PFSK-1 (cell line): ENCODE results near the gene CSF1.

Experiments used
- FOXP2 ChIP-seq: optimal IDR thresholded peaks from 2 replicates; pipeline ENCODE3; 2011; ENCODE audit warnings: borderline replicate concordance, control low read depth, inconsistent platforms; ENCODE audit not compliant: insufficient read depth; ENCODE audit errors: extremely low read length, extremely low read depth
- POLR2AphosphoS5 ChIP-seq: IDR thresholded peaks from 2 replicates; pipeline ENCODE4 v1.6.1; 2012; ENCODE audit warnings: low read depth, mild to moderate bottlenecking, control low read depth, low read length, moderate library complexity
- SIN3A ChIP-seq: IDR thresholded peaks from 2 replicates; pipeline ENCODE4 v1.6.1; 2012; ENCODE audit warnings: mild to moderate bottlenecking, low read length, moderate library complexity, borderline replicate concordance; ENCODE audit not compliant: insufficient read depth
- TAF1 ChIP-seq: IDR thresholded peaks from 2 replicates; pipeline ENCODE4 v1.6.1; 2012; ENCODE audit warnings: low read length, control low read depth, borderline replicate concordance; ENCODE audit not compliant: insufficient read depth
- TF ChIP-seq, protein P1 (sequence below), 2 experiments: IDR thresholded peaks; 2 replicates each; pipeline versions ENCODE4 v1.6.1 to v1.8.0; 2011 to 2012; ENCODE audit warnings: low read depth in 2 of 2, low read length in 2 of 2, control low read depth in 1 of 2, inconsistent platforms in 1 of 2, mild to moderate bottlenecking in 1 of 2, moderate library complexity in 1 of 2; ENCODE audit not compliant: insufficient read depth in 1 of 2

The CSF1 gene

DNA sequence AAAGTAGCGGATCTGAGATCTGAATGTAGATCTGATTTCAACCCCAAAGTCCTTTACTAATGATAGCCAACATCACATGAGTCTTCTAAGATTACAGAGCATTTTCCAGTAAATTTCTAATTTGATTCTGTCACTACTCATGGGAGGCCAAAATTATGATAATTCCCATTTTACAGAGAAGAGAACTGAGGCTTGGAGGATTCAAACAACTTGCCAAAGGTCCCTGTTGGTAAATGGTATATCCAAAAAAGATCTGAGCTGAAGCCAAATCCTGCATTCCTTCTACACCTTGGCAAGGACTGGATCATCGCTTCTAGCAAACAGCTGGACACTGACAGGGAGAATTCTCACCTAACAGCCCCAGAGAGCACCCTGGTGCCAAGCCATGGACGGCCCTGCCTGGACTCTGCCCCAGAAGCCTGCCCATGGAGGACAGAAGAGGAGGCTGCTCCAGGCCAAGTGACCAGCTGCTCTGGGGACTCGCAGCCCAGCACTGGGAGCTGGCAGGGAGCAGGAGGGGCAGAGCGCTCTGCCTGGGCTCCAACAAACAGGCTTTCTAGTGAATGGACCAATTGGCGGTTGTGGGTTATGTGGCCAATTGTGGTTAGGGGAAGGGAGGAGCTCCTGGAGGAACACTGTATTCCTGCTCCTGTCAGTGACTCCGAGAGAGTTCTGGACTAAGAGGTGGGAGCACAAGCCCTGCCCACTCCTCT, 6.4 kb upstream of the CSF1 start:
- no peak for TF ChIP-seq TAF1
- TF ChIP-seq FOXP2, result no peak

DNA sequence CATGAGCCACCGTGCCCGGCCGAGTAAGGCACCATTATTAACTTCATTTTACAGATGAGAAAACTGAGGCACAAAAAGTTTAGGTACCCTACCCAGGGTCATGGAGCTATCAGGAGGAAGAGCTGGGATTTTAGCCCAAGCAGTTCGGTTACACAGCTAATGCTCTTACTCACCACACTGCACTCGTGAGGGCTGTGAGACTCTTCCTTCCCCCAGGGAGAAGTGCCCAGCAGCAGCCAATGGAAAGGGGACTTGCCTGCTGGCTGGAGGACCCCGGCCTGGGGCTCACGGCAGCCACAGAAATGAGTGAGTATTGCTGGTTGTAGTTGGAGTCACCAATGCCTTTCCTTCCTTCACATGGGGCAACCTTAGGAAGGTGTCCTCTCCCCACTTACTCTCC, 5.2 kb upstream of the CSF1 start:
- TF ChIP-seq POLR2AphosphoS5, result no peak
- no peak for TF ChIP-seq FOXP2
- no peak for TF ChIP-seq SIN3A
- TF ChIP-seq TAF1, result no peak
- TF ChIP-seq, protein P1, sequence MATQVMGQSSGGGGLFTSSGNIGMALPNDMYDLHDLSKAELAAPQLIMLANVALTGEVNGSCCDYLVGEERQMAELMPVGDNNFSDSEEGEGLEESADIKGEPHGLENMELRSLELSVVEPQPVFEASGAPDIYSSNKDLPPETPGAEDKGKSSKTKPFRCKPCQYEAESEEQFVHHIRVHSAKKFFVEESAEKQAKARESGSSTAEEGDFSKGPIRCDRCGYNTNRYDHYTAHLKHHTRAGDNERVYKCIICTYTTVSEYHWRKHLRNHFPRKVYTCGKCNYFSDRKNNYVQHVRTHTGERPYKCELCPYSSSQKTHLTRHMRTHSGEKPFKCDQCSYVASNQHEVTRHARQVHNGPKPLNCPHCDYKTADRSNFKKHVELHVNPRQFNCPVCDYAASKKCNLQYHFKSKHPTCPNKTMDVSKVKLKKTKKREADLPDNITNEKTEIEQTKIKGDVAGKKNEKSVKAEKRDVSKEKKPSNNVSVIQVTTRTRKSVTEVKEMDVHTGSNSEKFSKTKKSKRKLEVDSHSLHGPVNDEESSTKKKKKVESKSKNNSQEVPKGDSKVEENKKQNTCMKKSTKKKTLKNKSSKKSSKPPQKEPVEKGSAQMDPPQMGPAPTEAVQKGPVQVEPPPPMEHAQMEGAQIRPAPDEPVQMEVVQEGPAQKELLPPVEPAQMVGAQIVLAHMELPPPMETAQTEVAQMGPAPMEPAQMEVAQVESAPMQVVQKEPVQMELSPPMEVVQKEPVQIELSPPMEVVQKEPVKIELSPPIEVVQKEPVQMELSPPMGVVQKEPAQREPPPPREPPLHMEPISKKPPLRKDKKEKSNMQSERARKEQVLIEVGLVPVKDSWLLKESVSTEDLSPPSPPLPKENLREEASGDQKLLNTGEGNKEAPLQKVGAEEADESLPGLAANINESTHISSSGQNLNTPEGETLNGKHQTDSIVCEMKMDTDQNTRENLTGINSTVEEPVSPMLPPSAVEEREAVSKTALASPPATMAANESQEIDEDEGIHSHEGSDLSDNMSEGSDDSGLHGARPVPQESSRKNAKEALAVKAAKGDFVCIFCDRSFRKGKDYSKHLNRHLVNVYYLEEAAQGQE (IDR thresholded peaks at IDR 0.05; ENCODE audit: insufficient read depth in 1 of 2, low read depth in 2 of 2, low read length in 2 of 2), result no peak

DNA sequence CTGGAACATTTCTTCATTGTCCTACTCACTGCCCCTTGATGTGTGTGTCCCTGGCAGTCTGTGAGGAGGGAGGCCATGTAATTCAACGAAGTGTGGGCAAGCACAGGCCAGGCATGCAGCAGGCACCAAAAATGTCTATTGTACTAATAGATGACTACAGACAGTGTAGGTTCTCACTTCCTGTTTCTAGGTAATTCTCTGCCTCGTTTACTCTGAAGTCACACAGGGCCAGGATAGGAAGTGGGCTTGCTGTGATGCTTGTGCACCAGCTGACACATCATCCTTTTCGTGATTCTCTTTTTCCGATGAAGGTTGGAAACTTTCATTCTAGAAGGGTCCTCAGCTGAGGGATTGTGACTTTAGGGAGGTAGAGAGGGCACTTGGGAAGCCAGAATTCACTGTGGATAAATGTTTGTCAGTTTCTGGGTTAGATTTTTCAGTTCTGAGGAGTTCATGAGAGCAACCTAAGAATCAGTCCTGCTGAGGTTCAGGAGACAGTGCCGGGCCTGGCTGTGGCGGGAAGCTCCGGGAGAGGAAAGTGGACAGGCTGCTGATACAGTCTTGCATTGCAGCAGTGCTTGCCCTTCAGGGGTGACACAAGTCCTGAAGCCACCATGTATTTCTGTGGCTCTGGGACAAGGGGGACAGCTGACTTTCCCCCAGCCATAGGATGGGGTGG, 4.3 kb upstream of the CSF1 start:
- no peak for TF ChIP-seq POLR2AphosphoS5
- TF ChIP-seq SIN3A, result no peak
- TF ChIP-seq TAF1, result no peak
- TF ChIP-seq, protein P1 (IDR thresholded peaks at IDR 0.05; ENCODE audit: insufficient read depth in 1 of 2, low read depth in 2 of 2, low read length in 2 of 2), result no peak
- no peak for TF ChIP-seq FOXP2

DNA sequence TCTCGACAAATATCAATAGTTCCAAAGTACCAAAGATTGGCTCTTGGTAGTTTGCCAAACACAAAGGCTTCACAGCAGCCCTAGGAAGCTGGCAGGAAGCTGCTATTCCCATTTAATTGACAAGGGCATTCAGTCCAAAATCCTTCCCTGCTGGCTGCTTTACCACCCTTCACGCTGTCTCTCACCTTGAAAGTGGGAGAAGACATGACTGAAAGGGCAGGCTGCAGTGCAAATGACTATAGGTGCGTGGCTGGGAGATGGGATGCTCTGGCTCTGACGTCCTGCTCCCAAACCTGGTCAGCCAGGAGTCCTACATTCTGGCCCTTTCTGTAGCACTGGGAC, 3.8 kb upstream of the CSF1 start:
- TF ChIP-seq POLR2AphosphoS5 (no peak), SIN3A (no peak), FOXP2 (no peak), TAF1 (no peak)
- TF ChIP-seq, protein P1 (IDR thresholded peaks at IDR 0.05; ENCODE audit: insufficient read depth in 1 of 2, low read depth in 2 of 2, low read length in 2 of 2), result no peak

DNA sequence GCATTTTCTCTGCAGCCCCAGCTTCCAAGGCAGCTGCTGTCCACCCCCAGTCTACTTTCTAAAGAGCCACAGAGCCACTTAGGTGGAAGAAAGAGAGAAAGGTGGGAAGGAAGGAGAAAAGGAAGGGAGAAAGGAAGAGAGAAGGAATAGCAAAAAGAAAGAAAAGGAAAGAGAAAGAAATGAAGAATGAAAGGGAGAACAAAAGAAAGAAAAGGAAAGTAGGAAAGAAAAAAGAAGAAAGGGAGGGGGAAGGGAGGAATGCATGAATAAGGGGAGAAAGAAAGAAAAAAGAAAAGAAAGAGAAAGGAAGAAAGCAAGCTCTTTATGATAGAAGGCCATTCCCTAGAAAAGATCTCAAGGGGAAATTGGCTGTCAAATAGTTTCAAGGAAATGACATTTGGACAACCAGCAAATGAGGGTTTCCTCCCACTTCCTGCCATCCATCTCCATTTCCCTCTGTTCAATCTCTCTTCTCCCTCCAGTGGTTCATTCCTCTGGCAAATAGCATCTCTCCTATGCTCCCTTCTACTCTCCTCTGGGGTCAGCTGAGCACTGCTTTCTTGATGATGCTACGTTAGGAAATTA, 3.4 kb upstream of the CSF1 start:
- TF ChIP-seq POLR2AphosphoS5 (no peak), FOXP2 (no peak), TAF1 (no peak), SIN3A (no peak)
- TF ChIP-seq, protein P1 (IDR thresholded peaks at IDR 0.05; ENCODE audit: insufficient read depth in 1 of 2, low read depth in 2 of 2, low read length in 2 of 2), result no peak
